HG03520 (cell line): ENCODE results near the gene C2orf76.

Source experiments
- ATAC-seq: cut with Tn5 transposase; IDR thresholded peaks from one replicate; pipeline ENCODE4 v1.9.1; 2021; ENCODE audit warnings: mild to moderate bottlenecking, moderate library complexity; ENCODE audit not compliant: unreplicated experiment

The C2orf76 gene

GRCh38 chr2:119266091-119266589, 100.5 kb downstream of the C2orf76 start:
- ATAC-seq: no peak

GRCh38 chr2:119265693-119266066, 101.0 kb downstream of the C2orf76 start:
- no peak for ATAC-seq

GRCh38 chr2:119264781-119265692, 101.6 kb downstream of the C2orf76 start:
- ATAC-seq: peak; percentile 97

- ATAC-seq: no peak
Measured at GRCh38 chr2:119263656-119264055, 103.0 kb downstream of the C2orf76 start.

GRCh38 chr2:119263025-119263424, 103.6 kb downstream of the C2orf76 start:
- ATAC-seq: no peak

- ATAC-seq: no peak
Measured at GRCh38 chr2:119261493-119262225, 105.0 kb downstream of the C2orf76 start.

GRCh38 chr2:119260646-119261492, 105.8 kb downstream of the C2orf76 start:
- no peak for ATAC-seq

- ATAC-seq: no peak
Measured at GRCh38 chr2:119259296-119259860, 107.3 kb downstream of the C2orf76 start.

- no peak for ATAC-seq
Measured at GRCh38 chr2:119257198-119257597, 109.4 kb downstream of the C2orf76 start.

GRCh38 chr2:119256582-119256921, 110.1 kb downstream of the C2orf76 start:
- ATAC-seq: no peak

- ATAC-seq: no peak
Measured at GRCh38 chr2:119255760-119256581, 110.7 kb downstream of the C2orf76 start.

- ATAC-seq: no peak
Measured at GRCh38 chr2:119254601-119255080, 112.0 kb downstream of the C2orf76 start.

GRCh38 chr2:119253760-119254600, 112.7 kb downstream of the C2orf76 start:
- ATAC-seq: no peak

GRCh38 chr2:119253114-119253702, 113.4 kb downstream of the C2orf76 start:
- ATAC-seq: no peak
